ENCODE measurements around the gene ANKFY1. TPM values are rescaled to one million over a fixed set of nuclear protein-coding genes. Genes with fewer than 3 reads are reported as not detected.

The ANKFY1 gene, protein sequence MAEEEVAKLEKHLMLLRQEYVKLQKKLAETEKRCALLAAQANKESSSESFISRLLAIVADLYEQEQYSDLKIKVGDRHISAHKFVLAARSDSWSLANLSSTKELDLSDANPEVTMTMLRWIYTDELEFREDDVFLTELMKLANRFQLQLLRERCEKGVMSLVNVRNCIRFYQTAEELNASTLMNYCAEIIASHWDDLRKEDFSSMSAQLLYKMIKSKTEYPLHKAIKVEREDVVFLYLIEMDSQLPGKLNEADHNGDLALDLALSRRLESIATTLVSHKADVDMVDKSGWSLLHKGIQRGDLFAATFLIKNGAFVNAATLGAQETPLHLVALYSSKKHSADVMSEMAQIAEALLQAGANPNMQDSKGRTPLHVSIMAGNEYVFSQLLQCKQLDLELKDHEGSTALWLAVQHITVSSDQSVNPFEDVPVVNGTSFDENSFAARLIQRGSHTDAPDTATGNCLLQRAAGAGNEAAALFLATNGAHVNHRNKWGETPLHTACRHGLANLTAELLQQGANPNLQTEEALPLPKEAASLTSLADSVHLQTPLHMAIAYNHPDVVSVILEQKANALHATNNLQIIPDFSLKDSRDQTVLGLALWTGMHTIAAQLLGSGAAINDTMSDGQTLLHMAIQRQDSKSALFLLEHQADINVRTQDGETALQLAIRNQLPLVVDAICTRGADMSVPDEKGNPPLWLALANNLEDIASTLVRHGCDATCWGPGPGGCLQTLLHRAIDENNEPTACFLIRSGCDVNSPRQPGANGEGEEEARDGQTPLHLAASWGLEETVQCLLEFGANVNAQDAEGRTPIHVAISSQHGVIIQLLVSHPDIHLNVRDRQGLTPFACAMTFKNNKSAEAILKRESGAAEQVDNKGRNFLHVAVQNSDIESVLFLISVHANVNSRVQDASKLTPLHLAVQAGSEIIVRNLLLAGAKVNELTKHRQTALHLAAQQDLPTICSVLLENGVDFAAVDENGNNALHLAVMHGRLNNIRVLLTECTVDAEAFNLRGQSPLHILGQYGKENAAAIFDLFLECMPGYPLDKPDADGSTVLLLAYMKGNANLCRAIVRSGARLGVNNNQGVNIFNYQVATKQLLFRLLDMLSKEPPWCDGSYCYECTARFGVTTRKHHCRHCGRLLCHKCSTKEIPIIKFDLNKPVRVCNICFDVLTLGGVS
- 10 to 100 TPM; 43.3 to 49.8 (median 46.7) TPM for total RNA-seq

DNA sequence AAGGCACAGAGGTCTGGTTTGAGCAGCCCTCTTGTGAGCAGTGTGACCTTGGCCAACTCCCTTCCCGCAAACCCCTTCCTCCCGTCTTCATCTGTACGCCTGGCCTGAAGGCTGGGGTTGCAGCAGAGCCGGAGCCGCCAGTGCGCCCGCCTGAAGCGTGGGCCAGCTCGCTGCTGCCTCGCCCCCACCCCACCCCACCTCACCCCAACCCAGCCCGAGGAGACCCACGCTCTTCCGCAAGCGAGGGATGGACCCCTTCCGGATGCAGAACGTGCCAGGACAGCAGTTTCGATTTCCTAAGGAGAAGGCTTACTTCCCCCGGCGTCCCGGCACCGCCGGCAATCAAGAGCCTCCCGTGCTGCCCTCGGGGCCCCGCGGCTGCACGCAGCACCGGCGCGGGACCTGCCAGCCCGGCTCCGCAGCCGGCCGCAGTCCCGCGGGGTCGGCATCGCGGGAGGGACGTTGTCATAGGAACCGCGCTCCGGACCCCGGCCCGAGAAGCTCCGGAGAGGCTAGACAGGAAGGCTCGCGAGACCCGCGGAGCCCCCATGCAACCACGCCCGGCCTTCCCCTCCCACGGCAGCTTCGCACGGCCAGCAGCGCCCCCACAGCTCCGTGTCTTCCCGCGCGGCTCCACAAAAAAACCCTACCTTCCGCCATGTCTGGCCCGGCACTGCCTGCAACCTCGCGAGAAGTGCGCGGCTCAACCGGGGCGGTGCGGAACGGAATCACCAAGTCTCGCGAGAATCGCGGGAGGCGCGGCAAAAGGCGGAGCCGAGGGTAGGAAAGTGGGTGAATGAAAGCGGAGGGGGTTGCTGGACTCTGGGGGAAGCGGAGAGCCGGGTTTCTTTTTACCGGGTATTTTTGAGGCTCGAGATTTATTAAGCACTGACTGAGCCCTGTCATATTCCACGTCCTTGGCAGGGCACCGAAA is at the start of gene ANKFY1:
ANKFY1 (minus strand) TSS at position 698 of the 934 bp plus-strand sequence; CDS start at position 660, 38 bp downstream.
- TF ChIP-seq, protein P1, sequence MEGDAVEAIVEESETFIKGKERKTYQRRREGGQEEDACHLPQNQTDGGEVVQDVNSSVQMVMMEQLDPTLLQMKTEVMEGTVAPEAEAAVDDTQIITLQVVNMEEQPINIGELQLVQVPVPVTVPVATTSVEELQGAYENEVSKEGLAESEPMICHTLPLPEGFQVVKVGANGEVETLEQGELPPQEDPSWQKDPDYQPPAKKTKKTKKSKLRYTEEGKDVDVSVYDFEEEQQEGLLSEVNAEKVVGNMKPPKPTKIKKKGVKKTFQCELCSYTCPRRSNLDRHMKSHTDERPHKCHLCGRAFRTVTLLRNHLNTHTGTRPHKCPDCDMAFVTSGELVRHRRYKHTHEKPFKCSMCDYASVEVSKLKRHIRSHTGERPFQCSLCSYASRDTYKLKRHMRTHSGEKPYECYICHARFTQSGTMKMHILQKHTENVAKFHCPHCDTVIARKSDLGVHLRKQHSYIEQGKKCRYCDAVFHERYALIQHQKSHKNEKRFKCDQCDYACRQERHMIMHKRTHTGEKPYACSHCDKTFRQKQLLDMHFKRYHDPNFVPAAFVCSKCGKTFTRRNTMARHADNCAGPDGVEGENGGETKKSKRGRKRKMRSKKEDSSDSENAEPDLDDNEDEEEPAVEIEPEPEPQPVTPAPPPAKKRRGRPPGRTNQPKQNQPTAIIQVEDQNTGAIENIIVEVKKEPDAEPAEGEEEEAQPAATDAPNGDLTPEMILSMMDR (IDR thresholded peaks at IDR 0.05): peak in 3 of 5 experiments; percentile 8 to 46 (median 11)
- TF ChIP-seq POLR2A (IDR thresholded peaks at IDR 0.05) (peak in 1 of 2 donors; percentile 56), EP300 (IDR thresholded peaks at IDR 0.05) (peak in 1 of 2 donors; percentile 82)
- Histone ChIP-seq H3K27ac (peak within 1 kb of the TSS in 3 of 4 donors; percentile 64 to 91 (median 87)), H3K4me1 (peaks cover 0 to 32% (median 16%) of the 10 kb centered on the region in 4 donors), H3K27me3 (no peaks in the 10 kb centered on the region), H3K36me3 (peaks cover 0 to 39% (median 0%) of the 10 kb centered on the region in 3 donors), H3K4me3 (peak within 1 kb of the TSS; percentile 78 to 99 (median 89)), H3K9me3 (peaks cover 0 to 13% (median 0%) of the 10 kb centered on the region in 4 donors)
- WGBS, 2 donors: 0% methylated on average over 50 to 71 of the region's 85 CpGs
- DNase-seq (ENCODE audit: low spot score in 2 of 2): peak; percentile 91 to 92

DNA sequence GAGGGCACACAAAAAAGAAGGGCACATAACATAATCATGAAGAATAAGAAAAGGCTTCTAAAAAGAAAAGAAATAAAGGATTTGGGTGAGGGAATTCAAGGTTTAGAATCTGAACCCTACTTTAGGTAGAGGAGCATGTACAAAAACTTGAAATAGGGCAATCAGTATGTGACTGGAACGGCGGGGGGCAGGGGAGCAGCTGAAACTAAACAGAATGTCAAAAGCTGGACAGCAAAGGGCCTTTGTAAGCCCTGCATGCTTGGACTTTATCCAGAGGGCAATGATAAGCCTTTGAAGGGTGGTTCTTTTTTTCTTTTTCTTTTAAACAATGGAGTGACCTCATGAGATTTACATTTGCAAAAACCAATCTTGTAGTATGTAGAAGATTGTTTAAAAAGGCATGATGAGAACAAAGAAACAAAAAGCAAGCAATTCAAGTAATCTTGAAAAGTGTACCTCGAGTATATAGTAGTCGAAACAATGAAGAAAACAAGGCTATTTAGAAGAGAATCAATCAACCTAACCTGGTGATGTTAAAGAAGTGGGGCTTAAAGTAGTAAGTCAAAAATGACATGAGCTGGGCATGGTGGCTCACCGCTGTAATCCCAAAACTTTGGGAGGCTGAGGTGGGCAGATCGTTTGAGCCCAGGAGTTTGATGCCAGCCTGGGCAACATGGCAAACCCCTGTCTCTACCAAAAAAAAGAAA is 46.7 kb upstream of the ANKFY1 start:
- Histone ChIP-seq H3K9me3 (no peaks in the 10 kb centered on the region), H3K27ac (peak overlapping the region in 2 of 4 donors; percentile 0 to 36), H3K4me1 (peaks cover 0 to 50% (median 23%) of the 10 kb centered on the region in 4 donors), H3K27me3 (no peaks in the 10 kb centered on the region), H3K4me3 (no peak overlapping the region), H3K36me3 (peaks cover 0 to 10% (median 0%) of the 10 kb centered on the region in 3 donors)
- no peak for TF ChIP-seq EP300 (IDR thresholded peaks at IDR 0.05)
- TF ChIP-seq POLR2A (IDR thresholded peaks at IDR 0.05): no peak
- TF ChIP-seq, protein P1 (IDR thresholded peaks at IDR 0.05): no peak
- DNase-seq (ENCODE audit: low spot score in 2 of 2): no peak
- 48 to 59% methylated on average over 6 of the region's 6 CpGs for WGBS, 2 donors

DNA sequence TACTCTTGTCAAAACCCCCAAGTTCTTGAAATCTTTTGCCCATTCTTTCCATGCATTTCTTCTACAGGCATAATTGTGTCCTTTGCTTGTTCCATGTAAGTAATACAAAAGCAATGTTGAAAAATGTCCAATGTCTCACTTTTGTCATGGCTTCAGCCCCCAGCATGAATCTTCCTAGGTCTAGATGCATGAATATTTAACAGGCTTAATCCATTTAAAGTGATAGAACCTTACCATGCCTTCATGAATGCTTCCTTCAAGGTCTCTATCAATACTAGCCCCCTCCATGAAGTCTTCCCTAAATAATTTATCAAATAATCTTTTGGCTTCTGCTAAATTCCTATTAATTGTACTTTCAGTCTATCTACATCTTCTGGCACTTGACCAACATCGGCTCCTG is 46.1 kb upstream of the ANKFY1 start:
- Histone ChIP-seq H3K36me3 (peaks cover 0 to 10% (median 0%) of the 10 kb centered on the region in 3 donors), H3K4me1 (peaks cover 0 to 50% (median 23%) of the 10 kb centered on the region in 4 donors), H3K27me3 (no peaks in the 10 kb centered on the region), H3K27ac (peak overlapping the region in 2 of 4 donors; percentile 12 to 36), H3K4me3 (no peak overlapping the region), H3K9me3 (no peaks in the 10 kb centered on the region)
- WGBS, 2 donors: 8 to 21% methylated on average over 1 of the region's 1 CpG
- DNase-seq (ENCODE audit: low spot score in 2 of 2): no peak
- TF ChIP-seq, protein P1 (IDR thresholded peaks at IDR 0.05): no peak
- TF ChIP-seq EP300 (IDR thresholded peaks at IDR 0.05): no peak
- no peak for TF ChIP-seq POLR2A (IDR thresholded peaks at IDR 0.05)

Measured in tibial nerve (tissue), 4 donors.